Erythroblast (primary cell): Measurements from ENCODE around the gene SYT9.

Experiments
- GATA1 ChIP-seq: IDR thresholded peaks from 2 replicates; pipeline ENCODE4 v1.6.1; 2011; ENCODE audit warnings: low read depth, mild to moderate bottlenecking, control low read depth, low read length, moderate library complexity
- POLR2A ChIP-seq: IDR thresholded peaks from 2 replicates; pipeline ENCODE4 v1.6.1; 2011; ENCODE audit warnings: mild to moderate bottlenecking, low read length

DNA sequence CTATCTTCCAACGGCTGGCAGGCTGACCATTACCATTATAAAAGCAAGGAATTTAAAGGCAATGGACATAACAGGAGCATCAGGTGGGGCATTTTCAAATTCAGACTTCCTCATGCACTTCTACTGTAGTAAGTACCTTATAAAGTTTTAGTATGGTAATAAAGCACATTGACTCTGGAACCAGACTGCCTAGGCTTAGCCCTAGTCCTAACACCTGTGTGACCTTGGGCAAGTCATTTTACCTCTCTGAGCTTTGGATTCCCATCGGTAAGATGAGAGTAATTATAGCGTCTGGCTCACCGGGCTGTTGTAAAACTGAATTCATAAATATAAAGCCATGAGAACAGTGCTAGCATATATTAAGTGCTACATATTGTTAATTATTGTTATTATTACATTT, 164.4 kb downstream of the SYT9 start:
- TF ChIP-seq POLR2A, result no peak
- no peak for TF ChIP-seq GATA1
